KMS-11 (cell line): Measurements from ENCODE around the gene PARVB.

Source experiments
- H2AFZ ChIP-seq: fragments of 200-600 bp; sonication (generic); 2 replicates; pipeline ENCODE4 v1.6.1; 2016; ENCODE audit warnings: antibody characterized with exemption, mixed run types, low read depth
- H3K27ac ChIP-seq: fragments of 200-600 bp; sonication (generic); 2 replicates; pipeline ENCODE4 v1.6.1; 2016; ENCODE audit warnings: mild to moderate bottlenecking, mixed run types
- H3K27me3 ChIP-seq: fragments of 200-600 bp; sonication (generic); 2 replicates; pipeline ENCODE4 v1.6.1; 2017; ENCODE audit warnings: mild to moderate bottlenecking, low read depth, mixed run types, moderate library complexity; ENCODE audit not compliant: insufficient read depth
- H3K36me3 ChIP-seq: fragments of 200-600 bp; sonication (generic); 2 replicates; pipeline ENCODE4 v1.6.1; 2017; ENCODE audit warnings: mild to moderate bottlenecking, mixed run types; ENCODE audit not compliant: insufficient read depth
- H3K4me1 ChIP-seq: fragments of 200-600 bp; sonication (generic); 2 replicates; pipeline ENCODE4 v1.6.1; 2016; ENCODE audit warnings: mild to moderate bottlenecking, low read depth, mixed run types; ENCODE audit not compliant: poor library complexity, severe bottlenecking
- H3K4me2 ChIP-seq: fragments of 200-600 bp; sonication (generic); 2 replicates; pipeline ENCODE4 v1.7.0; 2016; ENCODE audit warnings: mild to moderate bottlenecking, mixed run types
- H3K4me3 ChIP-seq: fragments of 200-600 bp; sonication (generic); IDR thresholded peaks from 2 replicates; pipeline ENCODE4 v1.6.1; 2017; ENCODE audit warnings: low read depth, low read length, mixed read lengths; ENCODE audit not compliant: insufficient read depth
- H3K79me2 ChIP-seq: fragments of 200-600 bp; sonication (generic); 2 replicates; pipeline ENCODE4 v1.6.1; 2016; ENCODE audit warnings: low read depth, mixed run types; ENCODE audit not compliant: insufficient read depth
- H3K9ac ChIP-seq: fragments of 200-600 bp; sonication (generic); 2 replicates; pipeline ENCODE4 v1.6.1; 2016; ENCODE audit warnings: mild to moderate bottlenecking, mixed run types
- H4K20me1 ChIP-seq: fragments of 200-600 bp; sonication (generic); 2 replicates; pipeline ENCODE4 v1.6.1; 2016; ENCODE audit warnings: mild to moderate bottlenecking, mixed run types; ENCODE audit not compliant: insufficient read depth
- CTCF ChIP-seq: fragments of 200-600 bp; sonication (generic); conservative IDR thresholded peaks from 2 replicates; pipeline ENCODE4 v1.6.1; 2017; ENCODE audit warnings: low read depth, mild to moderate bottlenecking, antibody characterized with exemption, low read length, moderate library complexity, mixed read lengths

Gene PARVB

GRCh38 chr22:44087089-44087430, 63.0 kb downstream of the PARVB start:
- Histone ChIP-seq H3K9ac (no peak overlapping the region), H3K4me1 (no peaks in the 10 kb centered on the region), H3K27me3 (no peaks in the 10 kb centered on the region), H3K79me2 (no peaks in the 10 kb centered on the region), H3K4me3 (no peak overlapping the region), H4K20me1 (no peaks in the 10 kb centered on the region), H3K4me2 (no peak overlapping the region), H3K27ac (no peak overlapping the region), H3K36me3 (no peaks in the 10 kb centered on the region), H2AFZ (no peak overlapping the region)
- no peak for TF ChIP-seq CTCF

- H3K9ac ChIP-seq = no peak overlapping the region
- H3K4me1 ChIP-seq = no peaks in the 10 kb centered on the region
- no peak overlapping the region for H3K27ac ChIP-seq
- no peaks in the 10 kb centered on the region for H4K20me1 ChIP-seq
- H3K79me2 ChIP-seq = no peaks in the 10 kb centered on the region
- TF ChIP-seq CTCF = no peak
- no peak overlapping the region for H2AFZ ChIP-seq
- no peaks in the 10 kb centered on the region for H3K36me3 ChIP-seq
- H3K4me3 ChIP-seq = no peak overlapping the region
- no peak overlapping the region for H3K4me2 ChIP-seq
- H3K27me3 ChIP-seq = no peaks in the 10 kb centered on the region
Measured at GRCh38 chr22:44088976-44089570, 65.0 kb downstream of the PARVB start.

- Histone ChIP-seq H4K20me1 (no peaks in the 10 kb centered on the region), H3K9ac (no peak overlapping the region), H3K27me3 (no peaks in the 10 kb centered on the region), H3K4me2 (no peak overlapping the region), H3K4me1 (no peaks in the 10 kb centered on the region), H3K36me3 (no peaks in the 10 kb centered on the region), H3K4me3 (no peak overlapping the region), H3K27ac (no peak overlapping the region), H2AFZ (no peak overlapping the region), H3K79me2 (no peaks in the 10 kb centered on the region)
- no peak for TF ChIP-seq CTCF
Measured at GRCh38 chr22:44089717-44090570, 65.8 kb downstream of the PARVB start.

- Histone ChIP-seq H3K4me1 (no peaks in the 10 kb centered on the region), H4K20me1 (no peaks in the 10 kb centered on the region), H3K9ac (no peak overlapping the region), H3K4me2 (no peak overlapping the region), H3K27ac (no peak overlapping the region), H3K79me2 (no peaks in the 10 kb centered on the region), H3K27me3 (no peaks in the 10 kb centered on the region), H3K4me3 (no peak overlapping the region), H3K36me3 (no peaks in the 10 kb centered on the region), H2AFZ (no peak overlapping the region)
- TF ChIP-seq CTCF = no peak
Measured at GRCh38 chr22:44090571-44090905, 66.4 kb downstream of the PARVB start.
